PC-3 (cell line): Measurements from ENCODE around the gene TUBGCP6. TPM values are rescaled to one million over a fixed set of nuclear protein-coding genes. Genes with fewer than 3 reads are reported as not detected.

Experiments
- ATAC-seq: fragments of 200-7000 bp; cut with Tn5 transposase; 2 replicates; pipeline ENCODE4 v1.9.1; 2020; ENCODE audit warnings: mild to moderate bottlenecking, moderate library complexity
- BruUV-seq: library from RNA; stranded (reverse); fragments of 400-500 nt; replicated peaks from 2 replicates; lab custom pipeline; 2021; lab: Mats Ljungman, UMichigan
- CTCF ChIA-PET: fragments of 300-600 bp; sonication (Branson Sonifier 250); formaldehyde crosslinking; loops from one replicate; lab custom pipeline; 2022; ENCODE audit warnings: antibody characterized with exemption; lab: Charles Lee
- POLR2A ChIA-PET: fragments of 300-600 bp; sonication (Branson Sonifier 250); formaldehyde crosslinking; loops from one replicate; lab custom pipeline; 2022; ENCODE audit warnings: antibody characterized with exemption; ENCODE audit not compliant: unreplicated experiment; lab: Charles Lee
- DNase-seq: peaks from one replicate; pipeline ENCODE4 v3.0.0-alpha.2; 2015
- H2AFZ ChIP-seq: fragments of 300-600 bp; sonication (generic); 2 replicates; pipeline ENCODE4 v1.6.0; 2016; ENCODE audit warnings: antibody characterized with exemption, low read length
- H3F3A ChIP-seq: fragments of 300-600 bp; sonication (generic); one replicate; pipeline ENCODE4 v1.6.0; 2017; ENCODE audit warnings: antibody characterized with exemption, low read length, control low read depth, mild to moderate bottlenecking; ENCODE audit not compliant: unreplicated experiment
- H3K27ac ChIP-seq: fragments of 300-600 bp; sonication (generic); 2 replicates; pipeline ENCODE4 v1.5.1; 2016; ENCODE audit warnings: mild to moderate bottlenecking, low read length
- H3K27me3 ChIP-seq: fragments of 300-600 bp; sonication (generic); 2 replicates; pipeline ENCODE4 v1.6.1; 2016; ENCODE audit warnings: low read length, mixed read lengths
- H3K36me3 ChIP-seq: fragments of 300-600 bp; sonication (generic); 2 replicates; pipeline ENCODE4 v1.6.1; 2016; ENCODE audit warnings: low read depth, mixed run types, low read length, mixed read lengths
- H3K4me1 ChIP-seq: fragments of 300-600 bp; sonication (generic); 2 replicates; pipeline ENCODE4 v1.5.1; 2016; ENCODE audit warnings: low read length; ENCODE audit not compliant: insufficient read depth
- H3K4me2 ChIP-seq: fragments of 300-600 bp; sonication (generic); 2 replicates; pipeline ENCODE4 v1.6.0; 2016; ENCODE audit warnings: low read length
- H3K4me3 ChIP-seq: fragments of 300-600 bp; sonication (generic); 2 replicates; pipeline ENCODE4 v1.5.1; 2016; ENCODE audit warnings: mild to moderate bottlenecking, low read length, mixed read lengths
- H3K79me2 ChIP-seq: fragments of 300-600 bp; sonication (generic); 2 replicates; pipeline ENCODE4 v1.6.1; 2017; ENCODE audit warnings: low read length, mixed read lengths
- H3K9ac ChIP-seq: fragments of 300-600 bp; sonication (generic); 2 replicates; pipeline ENCODE4 v1.6.0; 2016; ENCODE audit warnings: mild to moderate bottlenecking, low read length
- H3K9me2 ChIP-seq: fragments of 300-600 bp; sonication (generic); replicated peaks from 2 replicates; pipeline ENCODE4 v1.6.1; 2016; ENCODE audit warnings: mixed run types, low read length, mixed read lengths
- H3K9me3 ChIP-seq: fragments of 300-600 bp; sonication (generic); 2 replicates; pipeline ENCODE4 v1.6.1; 2016; ENCODE audit warnings: low read length, mixed read lengths
- H4K20me1 ChIP-seq: fragments of 300-600 bp; sonication (generic); 2 replicates; pipeline ENCODE4 v1.6.1; 2016; ENCODE audit warnings: low read length, mixed read lengths
- EZH2 ChIP-seq: fragments of 300-600 bp; sonication (generic); IDR thresholded peaks from one replicate; pipeline ENCODE4 v1.6.1; 2017; ENCODE audit warnings: antibody characterized with exemption, mild to moderate bottlenecking, low read length; ENCODE audit not compliant: unreplicated experiment
- EZH2phosphoT487 ChIP-seq: fragments of 300-600 bp; sonication (generic); IDR thresholded peaks from 2 replicates; pipeline ENCODE4 v1.6.1; 2018; ENCODE audit warnings: mild to moderate bottlenecking, antibody characterized with exemption, low read length, borderline replicate concordance
- intact Hi-C: fragments of 100-400 bp; cut with micrococcal nuclease; formaldehyde crosslinking; loops from 2 replicates; pipeline ENCODE4 v1.9.0; 2023
- total RNA-seq: library from RNA; depleted of rRNA; stranded (reverse); fragments of >200 nt; gene quantifications from 2 replicates; pipeline ENCODE4 v1.2.3, GENCODE V29; 2014
- TF ChIP-seq, protein P1 (sequence below): fragments of 300-600 bp; sonication (generic); conservative IDR thresholded peaks from 2 replicates; pipeline ENCODE4 v1.5.1; 2017; ENCODE audit warnings: antibody characterized with exemption, low read depth, mild to moderate bottlenecking, low read length

TUBGCP6 gene
- total RNA-seq, 1 experiment from 2014 or later: 32.1 TPM

DNA sequence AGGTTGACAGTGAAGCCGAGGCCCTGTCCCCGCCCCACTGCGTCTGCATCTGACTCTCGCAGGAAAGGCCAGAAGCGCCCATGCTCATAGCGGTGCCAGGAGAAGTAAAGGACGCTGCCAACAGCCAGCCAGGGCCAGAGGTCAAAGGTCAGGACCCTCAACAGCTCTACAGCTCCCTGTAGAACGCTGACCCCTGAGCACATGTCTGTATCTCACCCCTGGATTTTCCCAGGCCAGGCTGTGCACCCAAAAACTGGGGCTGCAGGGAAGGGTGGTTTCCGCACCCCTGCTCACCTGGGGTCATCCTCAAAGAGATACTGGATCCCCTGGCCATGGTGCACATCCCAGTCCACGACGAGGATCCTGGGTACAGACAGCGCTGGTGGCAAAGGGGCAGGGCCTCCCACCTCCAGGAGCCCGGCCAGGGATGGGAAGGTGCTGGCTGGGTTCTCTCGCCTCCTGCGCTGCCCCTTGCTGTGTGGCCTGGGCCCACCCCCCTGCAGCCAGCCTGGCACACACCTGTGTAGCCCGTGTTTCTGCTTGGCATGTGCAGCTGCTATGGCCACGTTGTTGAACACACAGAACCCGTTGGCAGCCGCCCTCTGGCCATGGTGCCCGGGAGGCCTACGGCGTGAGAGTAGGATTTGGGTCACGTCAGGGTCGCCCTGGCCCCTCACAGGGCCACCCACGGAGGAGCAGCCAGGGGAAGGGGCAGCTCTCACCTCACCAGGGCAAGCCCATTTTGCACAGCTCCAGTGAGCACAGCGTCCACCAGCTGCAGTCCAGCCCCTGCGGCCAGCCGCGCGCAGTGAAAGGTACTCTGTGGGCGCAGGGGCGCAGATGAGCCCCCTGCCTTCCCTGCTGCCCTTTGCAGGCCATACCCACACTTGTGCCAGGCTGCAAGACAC lies 4.8 kb upstream of the TUBGCP6 start:
- TF ChIP-seq, protein P1, sequence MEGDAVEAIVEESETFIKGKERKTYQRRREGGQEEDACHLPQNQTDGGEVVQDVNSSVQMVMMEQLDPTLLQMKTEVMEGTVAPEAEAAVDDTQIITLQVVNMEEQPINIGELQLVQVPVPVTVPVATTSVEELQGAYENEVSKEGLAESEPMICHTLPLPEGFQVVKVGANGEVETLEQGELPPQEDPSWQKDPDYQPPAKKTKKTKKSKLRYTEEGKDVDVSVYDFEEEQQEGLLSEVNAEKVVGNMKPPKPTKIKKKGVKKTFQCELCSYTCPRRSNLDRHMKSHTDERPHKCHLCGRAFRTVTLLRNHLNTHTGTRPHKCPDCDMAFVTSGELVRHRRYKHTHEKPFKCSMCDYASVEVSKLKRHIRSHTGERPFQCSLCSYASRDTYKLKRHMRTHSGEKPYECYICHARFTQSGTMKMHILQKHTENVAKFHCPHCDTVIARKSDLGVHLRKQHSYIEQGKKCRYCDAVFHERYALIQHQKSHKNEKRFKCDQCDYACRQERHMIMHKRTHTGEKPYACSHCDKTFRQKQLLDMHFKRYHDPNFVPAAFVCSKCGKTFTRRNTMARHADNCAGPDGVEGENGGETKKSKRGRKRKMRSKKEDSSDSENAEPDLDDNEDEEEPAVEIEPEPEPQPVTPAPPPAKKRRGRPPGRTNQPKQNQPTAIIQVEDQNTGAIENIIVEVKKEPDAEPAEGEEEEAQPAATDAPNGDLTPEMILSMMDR: no peak
- no peak for TF ChIP-seq EZH2
- TF ChIP-seq EZH2phosphoT487: no peak
- Histone ChIP-seq H3K36me3 (no peaks in the 10 kb centered on the region), H3K27me3 (no peaks in the 10 kb centered on the region), H3K4me1 (peaks cover 16% of the 10 kb centered on the region; the same call in 1 of the 2 replicates), H3K9ac (no peak overlapping the region), H3K27ac (no peak overlapping the region), H3K4me2 (peak overlapping the region; percentile 91), H2AFZ (no peak overlapping the region), H3K9me3 (no peaks in the 10 kb centered on the region), H3F3A (no peaks in the 10 kb centered on the region), H4K20me1 (no peaks in the 10 kb centered on the region), H3K79me2 (peaks cover 17% of the 10 kb centered on the region), H3K9me2 (no peaks in the 10 kb centered on the region), H3K4me3 (peak overlapping the region; percentile 84)
- intact Hi-C loops: loop anchor here (5.0 kb wide), 1 partner anchor 93 kb away; the partner anchor contains the start of gene PPP6R2
- DNase-seq (no peak), ATAC-seq (no peak)
- no TSS peak for BruUV-seq
- CTCF ChIA-PET: no interaction called here
- POLR2A ChIA-PET: no interaction called here

DNA sequence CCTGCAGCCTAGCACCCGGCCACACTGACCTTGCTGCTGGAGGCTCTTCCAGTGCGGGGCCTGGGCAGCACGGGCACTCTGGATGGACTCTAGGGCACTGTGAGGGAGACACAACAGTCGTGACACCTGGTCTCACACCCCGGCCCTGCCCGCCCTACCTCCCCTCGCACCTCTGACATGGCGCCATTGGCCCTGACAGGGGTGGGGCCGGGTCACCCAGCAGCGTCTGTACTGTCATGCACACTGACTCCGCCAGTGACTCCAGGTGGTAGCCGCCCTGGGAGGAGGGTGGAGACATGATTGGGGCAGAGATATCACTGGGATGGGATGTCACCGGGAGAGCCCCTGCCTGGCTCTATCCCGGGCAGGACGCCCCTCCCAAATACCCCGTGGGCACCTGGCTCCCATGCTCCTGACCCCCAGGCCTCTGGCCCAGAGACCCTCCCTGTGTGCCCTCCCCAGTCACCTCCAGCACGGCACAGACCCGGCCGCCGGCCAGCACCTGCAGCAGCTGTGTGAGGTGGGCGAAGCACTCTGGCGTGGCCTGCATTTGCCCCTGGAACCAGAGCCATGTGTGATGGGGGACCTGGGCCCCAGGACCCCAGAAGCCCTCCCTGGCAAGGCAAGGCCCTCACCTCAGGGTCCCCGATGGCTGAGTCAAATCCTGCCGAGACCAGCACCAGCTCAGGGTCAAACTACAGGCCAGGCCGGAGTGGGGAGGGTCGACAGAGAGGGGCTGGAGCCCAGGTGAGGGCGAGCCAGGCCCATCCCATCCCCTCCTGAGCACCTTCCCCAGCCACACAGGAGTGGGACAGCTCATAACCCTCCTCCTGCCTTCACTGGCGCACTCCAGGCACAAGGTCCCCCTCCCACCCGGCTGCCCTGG lies 3.6 kb upstream of the TUBGCP6 start:
- no peaks in the 10 kb centered on the region for H3K27me3 ChIP-seq
- no peak overlapping the region for H3K27ac ChIP-seq
- POLR2A ChIA-PET: no interaction called here
- intact Hi-C loops: no loop called here
- DNase-seq (no peak), ATAC-seq (no peak)
- no peak overlapping the region for H3K9ac ChIP-seq
- peaks cover 29% of the 10 kb centered on the region for H3K79me2 ChIP-seq
- no peaks in the 10 kb centered on the region for H3F3A ChIP-seq
- no peaks in the 10 kb centered on the region for H3K9me2 ChIP-seq
- no peaks in the 10 kb centered on the region for H3K36me3 ChIP-seq
- peaks cover 16% of the 10 kb centered on the region; the same call in 1 of the 2 replicates for H3K4me1 ChIP-seq
- H3K4me3 ChIP-seq: no peak overlapping the region
- no peaks in the 10 kb centered on the region for H4K20me1 ChIP-seq
- CTCF ChIA-PET: no interaction called here
- no peak for TF ChIP-seq EZH2
- no peak for TF ChIP-seq EZH2phosphoT487
- TF ChIP-seq, protein P1: no peak
- no peak overlapping the region for H2AFZ ChIP-seq
- no peaks in the 10 kb centered on the region for H3K9me3 ChIP-seq
- H3K4me2 ChIP-seq: no peak overlapping the region
- BruUV-seq: no TSS peak
